Peyer's patch (tissue), 4 donors: ENCODE measurements around the gene PIGB. TPM values are rescaled to one million over a fixed set of nuclear protein-coding genes. Genes with fewer than 3 reads are reported as not detected.
"Not testable (repeated sequence)": the region's sequence is repeated elsewhere in the genome, so short reads cannot be mapped to it uniquely, and the experiment has no call there.

Experiments used
- DNase-seq, 3 donors: peaks; one replicate each; pipeline ENCODE4 v3.0.0-alpha.2; 2017 to 2019
- H3K27ac ChIP-seq, 4 donors: fragments of 200-600 bp; sonication (generic); one replicate each; pipeline ENCODE4 v1.5.1; 2016 to 2019
- H3K27me3 ChIP-seq, 2 donors: fragments of 200-600 bp; sonication (generic); one replicate each; pipeline ENCODE4 v1.5.1; 2019
- H3K36me3 ChIP-seq, 3 donors: fragments of 200-600 bp; sonication (generic); one replicate each; pipeline ENCODE4 v1.5.1; 2016 to 2019
- H3K4me1 ChIP-seq, 4 donors: fragments of 200-600 bp; sonication (generic); one replicate each; pipeline ENCODE4 v1.5.1; 2016 to 2019
- H3K4me3 ChIP-seq, 4 donors: fragments of 200-600 bp; sonication (generic); 1 replicate in 3 of 4; 2 replicates in 1 of 4; pipeline ENCODE4 v1.5.1; 2016 to 2019; ENCODE audit warnings: mild to moderate bottlenecking in 1 of 4
- H3K9me3 ChIP-seq, 4 donors: fragments of 200-600 bp; sonication (generic); one replicate each; pipeline ENCODE4 v1.5.1; 2016 to 2019; ENCODE audit warnings: mild to moderate bottlenecking in 1 of 4
- CTCF ChIP-seq, 6 experiments: fragments of 450-650 bp in 4 of 6; fragments of 200-600 bp in 2 of 6; sonication (generic) in 1 of 6; IDR thresholded peaks; one replicate each; pipeline ENCODE4 v1.5.1; 2017 to 2019; ENCODE audit warnings: antibody characterized with exemption in 6 of 6, mild to moderate bottlenecking in 3 of 6, moderate library complexity in 1 of 6
- POLR2A ChIP-seq, 2 donors: fragments of 450-650 bp; IDR thresholded peaks; one replicate each; pipeline ENCODE4 v1.5.1; 2017; ENCODE audit warnings: antibody characterized with exemption in 2 of 2, mild to moderate bottlenecking in 2 of 2, moderate library complexity in 2 of 2
- total RNA-seq, 4 donors: library from RNA; depleted of rRNA; stranded (reverse); fragments of >200 nt; gene quantifications; one replicate each; pipeline ENCODE4 v1.1.0, GENCODE V29; 2016

PIGB gene
- total RNA-seq, 4 donors from 2014 or later, result 3.2 to 34.7 (median 15.4) TPM

- TF ChIP-seq CTCF (IDR thresholded peaks at IDR 0.05), result no peak
- no peak for TF ChIP-seq POLR2A (IDR thresholded peaks at IDR 0.05)
Measured at GRCh38 chr15:55279100-55279745, 39.8 kb upstream of the PIGB start.

GRCh38 chr15:55279746-55280351, 39.2 kb upstream of the PIGB start:
- TF ChIP-seq CTCF (IDR thresholded peaks at IDR 0.05), result no peak
- TF ChIP-seq POLR2A (IDR thresholded peaks at IDR 0.05), result no peak
- H3K36me3 ChIP-seq, result no peaks in the 10 kb centered on the region
- H3K27me3 ChIP-seq, result no peaks in the 10 kb centered on the region
- no peaks in the 10 kb centered on the region for H3K9me3 ChIP-seq
- H3K27ac ChIP-seq, result peak overlapping the region; percentile 26 to 51 (median 41)
- no peak overlapping the region for H3K4me3 ChIP-seq
- peaks cover 0 to 7% (median 3%) of the 10 kb centered on the region in 4 donors for H3K4me1 ChIP-seq
- peak in 2 of 3 donors; percentile 39 to 83 for DNase-seq

More at GRCh38 chr15:55279100-55279745, 39.8 kb upstream of the PIGB start:
- DNase-seq, result no peak
- Histone ChIP-seq H3K9me3 (no peaks in the 10 kb centered on the region), H3K4me3 (no peak overlapping the region), H3K27ac (peak overlapping the region; percentile 26 to 51 (median 41)), H3K36me3 (no peaks in the 10 kb centered on the region), H3K27me3 (no peaks in the 10 kb centered on the region), H3K4me1 (peaks cover 0 to 7% (median 3%) of the 10 kb centered on the region in 4 donors)

- not testable (repeated sequence) for H3K36me3 ChIP-seq, DNase-seq, H3K4me1 ChIP-seq, H3K4me3 ChIP-seq, H3K9me3 ChIP-seq, H3K27me3 ChIP-seq
- H3K27ac ChIP-seq, result peak overlapping the region in 3 of 4 donors; percentile 21 to 50 (median 26)
Measured at GRCh38 chr15:55280589-55280988, 38.4 kb upstream of the PIGB start.

GRCh38 chr15:55281517-55282228, 37.3 kb upstream of the PIGB start:
- peaks cover 0 to 7% (median 3%) of the 10 kb centered on the region in 4 donors for H3K4me1 ChIP-seq
- H3K27me3 ChIP-seq, result no peaks in the 10 kb centered on the region
- H3K4me3 ChIP-seq, result no peak overlapping the region
- DNase-seq, result no peak
- H3K9me3 ChIP-seq, result no peaks in the 10 kb centered on the region
- H3K36me3 ChIP-seq, result no peaks in the 10 kb centered on the region
- H3K27ac ChIP-seq, result peak overlapping the region; percentile 14 to 44 (median 28)
- TF ChIP-seq POLR2A (IDR thresholded peaks at IDR 0.05) (no peak), CTCF (IDR thresholded peaks at IDR 0.05) (no peak)

GRCh38 chr15:55282284-55282833, 36.7 kb upstream of the PIGB start:
- Histone ChIP-seq H3K4me1 (peaks cover 0 to 7% (median 3%) of the 10 kb centered on the region in 4 donors), H3K27ac (peak overlapping the region; percentile 23 to 65 (median 44)), H3K4me3 (no peak overlapping the region), H3K27me3 (no peaks in the 10 kb centered on the region), H3K36me3 (no peaks in the 10 kb centered on the region), H3K9me3 (no peaks in the 10 kb centered on the region)
- TF ChIP-seq CTCF (IDR thresholded peaks at IDR 0.05) (no peak), POLR2A (IDR thresholded peaks at IDR 0.05) (no peak)
- no peak for DNase-seq
